ENCODE results near the gene NAT8L. TPM values are rescaled to one million over a fixed set of nuclear protein-coding genes. Genes with fewer than 3 reads are reported as not detected.

NAT8L gene
- total and polyA plus RNA-seq, 7 donors = 0.72 to 7.2 (median 3.4) TPM

- TF ChIP-seq CTCF (IDR thresholded peaks at IDR 0.05) = no peak
- ATAC-seq (no peak), DNase-seq (no peak)
- Histone ChIP-seq H3K4me1 (no peaks in the 10 kb centered on the region), H3K36me3 (ENCODE audit: insufficient read depth in 1 of 2, low read depth in 1 of 2) (no peaks in the 10 kb centered on the region), H3K9me3 (no peaks in the 10 kb centered on the region), H3K4me3 (no peak overlapping the region), H3K27me3 (ENCODE audit: insufficient read depth in 3 of 3, low read length in 2 of 3) (no peaks in the 10 kb centered on the region), H3K27ac (no peak overlapping the region)
- 92 to 93% (median 92%) methylated on average over 19 of the region's 19 CpGs for WGBS, 3 donors
- intact Hi-C loops (cut with DNase I) = no loop called here
Measured at GRCh38 chr4:2080429-2081300, 21.5 kb downstream of the NAT8L start.

GRCh38 chr4:2081540-2081939, 22.4 kb downstream of the NAT8L start:
- Histone ChIP-seq H3K36me3 (ENCODE audit: insufficient read depth in 1 of 2, low read depth in 1 of 2) (no peaks in the 10 kb centered on the region), H3K9me3 (no peaks in the 10 kb centered on the region), H3K27ac (no peak overlapping the region), H3K4me1 (no peaks in the 10 kb centered on the region), H3K27me3 (ENCODE audit: insufficient read depth in 3 of 3, low read length in 2 of 3) (no peaks in the 10 kb centered on the region), H3K4me3 (no peak overlapping the region)
- DNase-seq = no peak
- no peak for TF ChIP-seq CTCF (IDR thresholded peaks at IDR 0.05)
- WGBS, 3 donors = 58 to 69% (median 69%) methylated on average over 10 of the region's 10 CpGs
- intact Hi-C loops (cut with DNase I) = no loop called here
- peak in 3 of 4 donors; percentile 85 to 87 (median 87) for ATAC-seq

GRCh38 chr4:2082118-2082517, 23.0 kb downstream of the NAT8L start:
- ATAC-seq (no peak), DNase-seq (no peak)
- TF ChIP-seq CTCF (IDR thresholded peaks at IDR 0.05) = no peak

GRCh38 chr4:2082627-2083026, 23.5 kb downstream of the NAT8L start:
- WGBS, 3 donors = 84 to 90% (median 85%) methylated on average over 4 of the region's 4 CpGs
- intact Hi-C loops (cut with DNase I) = no loop called here
- no peaks in the 10 kb centered on the region for H3K9me3 ChIP-seq
- no peak overlapping the region for H3K27ac ChIP-seq
- H3K4me3 ChIP-seq = no peak overlapping the region
- DNase-seq = no peak
- TF ChIP-seq CTCF (IDR thresholded peaks at IDR 0.05) = no peak
- ATAC-seq = no peak
- no peaks in the 10 kb centered on the region for H3K36me3 ChIP-seq (ENCODE audit: insufficient read depth in 1 of 2, low read depth in 1 of 2)
- no peaks in the 10 kb centered on the region for H3K27me3 ChIP-seq (ENCODE audit: insufficient read depth in 3 of 3, low read length in 2 of 3)
- no peaks in the 10 kb centered on the region for H3K4me1 ChIP-seq

More at GRCh38 chr4:2082118-2082517, 23.0 kb downstream of the NAT8L start:
- Histone ChIP-seq H3K4me1 (no peaks in the 10 kb centered on the region), H3K36me3 (ENCODE audit: insufficient read depth in 1 of 2, low read depth in 1 of 2) (no peaks in the 10 kb centered on the region), H3K4me3 (no peak overlapping the region), H3K27me3 (ENCODE audit: insufficient read depth in 3 of 3, low read length in 2 of 3) (no peaks in the 10 kb centered on the region), H3K27ac (no peak overlapping the region), H3K9me3 (no peaks in the 10 kb centered on the region)
- intact Hi-C loops (cut with DNase I) = no loop called here
- 85 to 90% (median 89%) methylated on average over 3 of the region's 3 CpGs for WGBS, 3 donors
